ENCODE measurements around the gene SYMPK.

SYMPK gene

GRCh38 chr19:45767881-45768654 is 94.9 kb downstream of the SYMPK start:
- no peak for TF ChIP-seq CTCF (IDR thresholded peaks at IDR 0.05; ENCODE audit: borderline replicate concordance, insufficient read depth, low read depth, low read length)

GRCh38 chr19:45767410-45767880 is 95.5 kb downstream of the SYMPK start:
- TF ChIP-seq CTCF (IDR thresholded peaks at IDR 0.05; ENCODE audit: borderline replicate concordance, insufficient read depth, low read depth, low read length) = no peak
- H3K4me3 ChIP-seq (ENCODE audit: low read depth, low read length) = peak overlapping the region; percentile 75

More at GRCh38 chr19:45767881-45768654, 94.9 kb downstream of the SYMPK start:
- peak overlapping the region; percentile 75 for H3K4me3 ChIP-seq (ENCODE audit: low read depth, low read length)

GRCh38 chr19:45766869-45767346 is 96.0 kb downstream of the SYMPK start:
- no peak overlapping the region for H3K4me3 ChIP-seq (ENCODE audit: low read depth, low read length)
- no peak for TF ChIP-seq CTCF (IDR thresholded peaks at IDR 0.05; ENCODE audit: borderline replicate concordance, insufficient read depth, low read depth, low read length)

- TF ChIP-seq CTCF (IDR thresholded peaks at IDR 0.05; ENCODE audit: borderline replicate concordance, insufficient read depth, low read depth, low read length) = no peak
- no peak overlapping the region for H3K4me3 ChIP-seq (ENCODE audit: low read depth, low read length)
Measured at GRCh38 chr19:45766296-45766868, 96.6 kb downstream of the SYMPK start.

GRCh38 chr19:45765702-45766295 is 97.1 kb downstream of the SYMPK start:
- H3K4me3 ChIP-seq (ENCODE audit: low read depth, low read length) = no peak overlapping the region
- TF ChIP-seq CTCF (IDR thresholded peaks at IDR 0.05; ENCODE audit: borderline replicate concordance, insufficient read depth, low read depth, low read length) = no peak
